ENCODE results near the gene GNPTG.
A peak's percentile ranks its signal among the peaks of the same experiment; 100 is the strongest.
"Not testable (repeated sequence)": the region's sequence is repeated elsewhere in the genome, so short reads cannot be mapped to it uniquely, and the experiment has no call there.

The GNPTG gene

DNA sequence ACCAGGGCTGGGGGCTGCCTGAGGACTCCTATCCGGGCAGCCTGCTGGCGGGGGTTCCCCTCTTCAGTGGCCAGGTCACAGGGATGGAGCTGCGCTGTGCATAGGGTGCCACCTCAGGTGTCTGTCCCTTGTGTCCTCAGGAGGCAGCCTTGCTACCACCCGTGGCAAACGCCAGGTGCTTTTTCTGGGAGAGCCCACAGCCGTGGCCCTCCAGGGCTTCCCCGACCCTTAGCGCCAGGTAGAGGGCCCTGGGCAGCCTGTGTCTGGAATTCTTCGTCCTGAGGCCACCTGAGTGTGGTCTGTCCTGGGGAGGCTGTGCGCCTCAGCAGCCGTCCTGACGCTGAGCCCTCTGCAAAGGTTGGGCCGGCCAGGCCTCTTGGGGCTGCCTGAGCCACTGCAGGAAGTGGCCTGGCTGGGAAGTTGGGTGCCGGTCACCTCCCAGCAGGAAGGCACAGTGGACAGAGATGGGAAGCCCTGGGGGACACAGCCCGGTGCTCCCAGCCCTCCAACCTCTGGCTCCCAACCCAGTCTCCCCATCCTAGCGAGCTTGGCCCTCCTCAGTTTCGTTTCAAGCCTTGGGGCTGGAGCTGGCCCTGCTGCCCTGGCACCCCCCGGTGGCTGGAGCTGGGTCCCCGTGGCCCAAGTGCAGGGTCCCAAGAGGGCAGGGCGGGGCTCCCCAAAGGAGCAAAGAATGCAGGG is 25.9 kb upstream of the GNPTG start:
- H3K27ac ChIP-seq: peak overlapping the region; percentile 12; the same call in 1 of the 2 replicates
- TF ChIP-seq, protein P1, sequence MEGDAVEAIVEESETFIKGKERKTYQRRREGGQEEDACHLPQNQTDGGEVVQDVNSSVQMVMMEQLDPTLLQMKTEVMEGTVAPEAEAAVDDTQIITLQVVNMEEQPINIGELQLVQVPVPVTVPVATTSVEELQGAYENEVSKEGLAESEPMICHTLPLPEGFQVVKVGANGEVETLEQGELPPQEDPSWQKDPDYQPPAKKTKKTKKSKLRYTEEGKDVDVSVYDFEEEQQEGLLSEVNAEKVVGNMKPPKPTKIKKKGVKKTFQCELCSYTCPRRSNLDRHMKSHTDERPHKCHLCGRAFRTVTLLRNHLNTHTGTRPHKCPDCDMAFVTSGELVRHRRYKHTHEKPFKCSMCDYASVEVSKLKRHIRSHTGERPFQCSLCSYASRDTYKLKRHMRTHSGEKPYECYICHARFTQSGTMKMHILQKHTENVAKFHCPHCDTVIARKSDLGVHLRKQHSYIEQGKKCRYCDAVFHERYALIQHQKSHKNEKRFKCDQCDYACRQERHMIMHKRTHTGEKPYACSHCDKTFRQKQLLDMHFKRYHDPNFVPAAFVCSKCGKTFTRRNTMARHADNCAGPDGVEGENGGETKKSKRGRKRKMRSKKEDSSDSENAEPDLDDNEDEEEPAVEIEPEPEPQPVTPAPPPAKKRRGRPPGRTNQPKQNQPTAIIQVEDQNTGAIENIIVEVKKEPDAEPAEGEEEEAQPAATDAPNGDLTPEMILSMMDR (IDR thresholded peaks at IDR 0.05): no peak
- TF ChIP-seq ZFX (IDR thresholded peaks at IDR 0.05; ENCODE audit: borderline replicate concordance): no peak

DNA sequence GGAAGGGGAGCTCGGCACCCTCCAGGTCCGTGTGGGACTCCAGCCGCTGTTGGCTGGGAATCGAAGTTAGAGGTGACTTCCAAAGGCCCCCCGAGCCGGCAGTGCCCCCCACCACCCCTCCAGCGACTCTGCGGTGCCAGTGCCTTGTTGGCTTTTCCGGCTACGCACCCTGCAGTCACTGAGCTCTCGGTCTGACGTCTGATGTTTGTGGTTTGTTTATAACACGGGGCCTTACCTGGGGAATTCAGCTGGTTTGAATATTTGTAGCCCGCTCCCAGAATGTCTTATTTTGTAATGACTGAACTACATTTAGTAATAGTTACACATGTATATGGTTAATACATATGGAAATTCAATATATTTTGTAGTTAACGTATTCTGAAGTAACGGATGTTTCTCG is 25.3 kb upstream of the GNPTG start:
- H3K27ac ChIP-seq: no peak overlapping the region
- no peak for TF ChIP-seq ZFX (IDR thresholded peaks at IDR 0.05; ENCODE audit: borderline replicate concordance)
- TF ChIP-seq, protein P1 (IDR thresholded peaks at IDR 0.05): no peak

DNA sequence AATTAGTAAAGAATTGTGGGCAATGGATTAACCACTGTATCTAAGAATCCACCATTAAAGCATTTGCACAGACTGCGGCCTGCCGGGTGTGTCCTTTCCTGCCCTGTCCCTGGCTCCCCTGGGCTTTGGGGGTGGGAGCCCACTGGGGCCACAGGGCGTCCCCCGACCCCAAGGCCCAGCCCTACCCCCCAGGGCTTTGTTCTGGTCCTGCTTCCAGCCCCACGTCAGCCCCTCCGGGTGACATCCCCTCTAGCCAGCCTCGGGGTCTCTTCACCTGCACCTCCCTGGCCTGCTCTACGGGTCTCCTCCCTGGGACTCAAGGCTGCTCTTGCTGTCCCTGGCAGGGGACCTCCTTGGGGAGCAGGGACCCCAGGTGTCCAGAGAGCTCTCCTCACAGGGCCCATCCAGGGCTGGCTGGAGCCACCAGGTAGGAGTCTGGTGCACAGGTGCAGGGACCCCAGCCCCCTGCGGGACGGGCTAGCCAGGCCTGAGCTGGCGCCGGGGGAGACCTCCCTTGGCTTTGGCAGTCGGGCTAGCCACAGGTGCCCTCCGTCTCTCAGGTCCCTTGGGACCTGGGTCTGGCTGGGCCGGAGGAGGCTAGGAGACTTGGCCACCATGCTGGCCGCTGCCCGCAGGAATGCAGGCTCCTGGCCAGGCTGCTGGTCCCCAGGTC is 24.6 kb upstream of the GNPTG start:
- no peak for TF ChIP-seq ZFX (IDR thresholded peaks at IDR 0.05; ENCODE audit: borderline replicate concordance)
- TF ChIP-seq, protein P1 (IDR thresholded peaks at IDR 0.05): no peak
- H3K27ac ChIP-seq: no peak overlapping the region

DNA sequence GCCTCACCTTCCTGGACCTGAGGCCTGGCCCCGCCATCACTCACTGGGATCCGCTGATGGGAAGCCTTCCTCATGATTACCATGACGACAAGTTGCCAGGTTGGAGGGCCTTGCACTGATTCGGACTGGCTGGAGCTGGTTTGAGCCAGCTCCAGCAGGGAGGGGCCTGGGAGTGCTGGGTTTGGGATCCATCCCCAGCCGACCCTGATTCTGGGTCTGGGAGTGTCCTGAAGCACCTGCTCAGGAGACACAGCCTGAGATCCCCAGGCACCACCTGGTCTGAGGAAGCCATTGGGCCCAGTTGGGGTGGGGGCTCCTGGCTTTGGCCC is 24.1 kb upstream of the GNPTG start:
- TF ChIP-seq, protein P1 (IDR thresholded peaks at IDR 0.05): no peak
- no peak for TF ChIP-seq ZFX (IDR thresholded peaks at IDR 0.05; ENCODE audit: borderline replicate concordance)
- H3K27ac ChIP-seq: no peak overlapping the region

DNA sequence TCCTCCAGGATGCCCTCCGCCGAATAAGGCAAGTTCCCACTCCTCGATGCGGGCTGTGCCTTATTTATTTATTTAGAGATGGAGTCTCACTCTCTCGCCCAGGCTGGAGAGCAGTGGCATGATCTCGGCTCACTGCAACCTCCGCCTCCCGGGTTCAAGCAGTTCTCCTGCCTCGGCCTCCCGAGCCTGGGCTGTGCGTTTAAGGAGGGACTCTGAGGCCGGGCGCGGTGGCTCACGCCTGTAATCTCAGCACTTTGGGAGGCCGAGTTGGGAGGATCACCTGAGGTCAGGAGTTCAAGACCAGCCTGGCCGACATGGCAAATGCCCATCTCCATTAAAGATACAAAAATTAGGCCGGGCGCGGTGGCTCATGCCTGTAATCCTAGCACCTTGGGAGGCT is 23.6 kb upstream of the GNPTG start:
- not testable (repeated sequence) for H3K27ac ChIP-seq

DNA sequence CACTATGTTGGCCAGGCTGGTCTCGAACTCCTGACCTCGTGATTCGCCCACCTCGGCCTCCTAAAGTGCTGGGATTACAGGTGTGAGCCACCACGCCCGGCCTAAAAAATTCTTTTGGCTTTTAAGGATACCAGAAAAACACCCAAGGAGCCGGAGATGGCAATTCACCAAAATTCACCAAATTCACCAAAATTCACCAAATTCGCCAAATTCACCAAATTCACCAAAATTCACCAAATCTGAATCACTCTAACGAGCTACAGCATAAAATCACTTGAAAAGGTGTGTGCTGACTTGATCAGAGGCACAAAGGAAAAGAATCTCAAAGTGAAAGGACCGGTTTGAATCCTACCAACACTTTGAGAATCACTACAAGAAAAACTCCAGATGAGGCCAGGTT is 22.8 kb upstream of the GNPTG start:
- not testable (repeated sequence) for H3K27ac ChIP-seq

DNA sequence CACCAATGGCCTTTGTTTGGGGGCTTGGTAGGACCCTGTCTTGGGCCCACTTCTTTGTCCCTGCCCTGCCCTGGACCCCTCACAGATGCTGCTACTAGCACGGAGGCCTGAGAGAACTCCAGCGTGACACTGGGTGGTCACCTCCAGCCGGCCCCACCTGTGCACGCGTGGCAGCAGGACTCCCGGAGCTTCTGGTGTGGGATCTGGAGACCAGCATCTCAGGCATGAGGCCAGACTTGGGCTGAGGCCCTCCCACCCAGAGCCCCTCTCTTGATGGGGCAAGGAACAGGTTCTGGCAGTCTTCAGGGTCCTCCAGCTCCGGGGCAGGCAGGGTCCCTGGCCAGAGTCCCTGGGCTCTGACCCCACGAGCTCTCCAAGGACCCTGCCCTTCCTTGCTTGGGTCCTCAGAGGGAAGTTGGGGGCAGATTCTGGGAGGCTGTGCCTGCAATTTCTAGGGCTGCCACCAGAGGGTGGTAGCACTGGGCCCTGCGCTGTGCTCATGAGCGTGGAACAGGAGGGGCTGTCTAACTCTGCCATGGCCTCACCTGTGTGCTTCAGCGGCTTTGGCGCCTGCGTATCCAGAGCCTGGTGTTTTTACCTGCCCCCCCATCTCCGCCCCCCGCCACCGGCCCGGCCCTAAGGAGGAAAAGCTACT is 21.3 kb upstream of the GNPTG start:
- TF ChIP-seq ZFX (IDR thresholded peaks at IDR 0.05; ENCODE audit: borderline replicate concordance): no peak
- TF ChIP-seq, protein P1 (IDR thresholded peaks at IDR 0.05): peak; percentile 68
- H3K27ac ChIP-seq: no peak overlapping the region

DNA sequence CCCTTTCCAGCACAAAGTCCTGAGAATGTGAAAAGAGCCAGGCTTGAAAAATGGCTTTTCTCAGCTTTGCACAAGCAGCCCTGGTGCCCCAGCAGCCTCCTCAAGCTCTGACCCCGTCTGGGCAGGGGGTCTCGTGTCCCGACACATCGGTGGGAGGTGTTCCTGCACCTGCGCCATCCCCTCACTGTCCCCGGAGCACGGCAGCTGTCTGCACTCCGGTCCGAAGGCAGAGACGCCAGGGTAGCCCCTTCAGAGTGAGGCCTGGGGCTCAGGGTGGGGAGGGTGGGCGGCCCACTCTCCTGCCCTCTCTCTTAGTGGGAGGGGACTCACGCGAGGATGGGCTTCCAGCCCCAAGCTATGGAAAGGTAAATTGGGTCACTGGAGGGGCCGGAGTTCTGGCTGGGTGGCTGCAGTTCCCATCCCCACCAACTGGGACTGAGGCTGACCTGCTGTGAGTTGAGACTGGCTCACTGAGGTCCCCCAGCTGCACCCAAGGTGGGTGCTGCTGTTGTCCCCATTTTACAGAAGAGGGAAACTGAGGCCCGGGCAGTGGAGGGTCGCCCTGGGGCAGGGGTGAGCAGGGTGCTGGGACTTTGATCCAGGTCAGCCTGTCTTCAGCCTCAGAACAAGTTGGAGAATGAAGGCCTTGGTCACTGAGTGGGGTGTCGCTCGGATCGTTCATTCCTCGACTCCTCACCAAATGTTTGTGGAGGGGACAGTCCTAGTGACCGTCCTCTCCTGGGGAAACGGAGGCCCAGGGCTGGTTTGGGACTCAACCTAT is 20.6 kb upstream of the GNPTG start:
- TF ChIP-seq ZFX (IDR thresholded peaks at IDR 0.05; ENCODE audit: borderline replicate concordance): no peak
- TF ChIP-seq, protein P1 (IDR thresholded peaks at IDR 0.05): peak; percentile 38; the same call in 1 of the 2 replicates
- H3K27ac ChIP-seq: peak overlapping the region; percentile 83
